DOHH2 (cell line): Measurements from ENCODE around the gene WDR35.

Experiments
- CTCF ChIP-seq: fragments of 200-600 bp; sonication (generic); IDR thresholded peaks from one replicate; pipeline ENCODE4 v1.5.1; 2014; ENCODE audit warnings: antibody characterized with exemption, mild to moderate bottlenecking, low read depth, low read length; ENCODE audit not compliant: poor library complexity, severe bottlenecking
- EZH2phosphoT487 ChIP-seq: fragments of 200-600 bp; sonication (generic); IDR thresholded peaks from 2 replicates; pipeline ENCODE4 v1.6.1; 2017; ENCODE audit warnings: borderline replicate concordance, mild to moderate bottlenecking, antibody characterized with exemption, low read length, moderate library complexity, mixed read lengths

GRCh38 chr2:19937004-19937403 lies 52.9 kb downstream of the WDR35 start:
- TF ChIP-seq CTCF (no peak), EZH2phosphoT487 (no peak)
